Keratinocyte (primary cell): Measurements from ENCODE around the gene GSKIP.

Source experiments
- CTCF ChIP-seq, 3 experiments: IDR thresholded peaks in 1 of 3; conservative IDR thresholded peaks in 1 of 3; optimal IDR thresholded peaks in 1 of 3; 2 replicates in 2 of 3; 3 replicates in 1 of 3; pipeline versions ENCODE3 to v1.5.1; 2011; ENCODE audit warnings: low read length in 3 of 3, mild to moderate bottlenecking in 3 of 3, moderate library complexity in 2 of 3, control low read depth in 1 of 3, inconsistent platforms in 1 of 3; ENCODE audit not compliant: insufficient read depth in 2 of 3; ENCODE audit errors: extremely low read depth in 1 of 3
- EZH2 ChIP-seq: IDR thresholded peaks from one replicate; pipeline ENCODE4 v1.6.1; 2012; ENCODE audit warnings: inconsistent platforms, mild to moderate bottlenecking, low read length, moderate library complexity

GRCh38 chr14:96376093-96376492 is 12.8 kb downstream of the GSKIP start:
- no peak for TF ChIP-seq CTCF (optimal IDR thresholded peaks at IDR 0.05 in 1 of 3, IDR thresholded peaks at IDR 0.05 in 1 of 3, conservative IDR thresholded peaks at IDR 0.05 in 1 of 3; ENCODE audit: extremely low read depth in 1 of 3, insufficient read depth in 2 of 3, low read length in 3 of 3)
- no peak for TF ChIP-seq EZH2
